Subcutaneous adipose tissue (tissue), 4 donors: ENCODE data around the gene C1QTNF5. TPM values are rescaled to one million over a fixed set of nuclear protein-coding genes. Genes with fewer than 3 reads are reported as not detected.

Experiments used
- small RNA-seq: library from RNA; depleted of rRNA; stranded (forward); fragments of <200 nt; gene quantifications from one replicate; pipeline ENCODE3, GENCODE V24; 2016
- total RNA-seq, 4 donors: library from RNA; depleted of rRNA; stranded (reverse); fragments of >200 nt; gene quantifications; one replicate each; pipeline ENCODE4 v1.1.0, GENCODE V29; 2016
- TF ChIP-seq, protein P1 (sequence below): fragments of 450-650 bp; IDR thresholded peaks from one replicate; pipeline ENCODE4 v1.5.1; 2016; ENCODE audit warnings: low read depth, mild to moderate bottlenecking, control low read depth, antibody characterized with exemption, moderate library complexity

Gene C1QTNF5
- total RNA-seq, 4 donors from 2014 or later = 10.6 to 41.2 (median 29.8) TPM

DNA sequence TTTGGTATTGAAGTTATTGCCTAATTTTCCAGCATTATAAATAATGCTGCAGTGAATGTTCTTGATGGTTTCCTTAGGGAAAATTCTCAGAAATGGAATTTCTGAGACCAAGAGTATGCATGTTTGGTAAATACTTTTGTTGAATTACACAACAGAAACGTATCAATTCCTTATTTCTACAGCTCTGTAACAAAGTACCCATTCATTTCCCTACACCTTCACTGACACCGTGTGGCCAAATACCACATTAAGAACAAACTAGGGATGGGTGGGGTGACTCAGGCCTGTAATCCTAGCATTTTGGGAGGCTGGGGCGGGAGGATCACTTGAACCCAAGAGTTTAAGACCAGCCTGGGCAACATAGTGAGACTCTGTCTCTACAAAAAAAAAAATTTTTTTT is 45.5 kb downstream of the C1QTNF5 start:
- TF ChIP-seq, protein P1, sequence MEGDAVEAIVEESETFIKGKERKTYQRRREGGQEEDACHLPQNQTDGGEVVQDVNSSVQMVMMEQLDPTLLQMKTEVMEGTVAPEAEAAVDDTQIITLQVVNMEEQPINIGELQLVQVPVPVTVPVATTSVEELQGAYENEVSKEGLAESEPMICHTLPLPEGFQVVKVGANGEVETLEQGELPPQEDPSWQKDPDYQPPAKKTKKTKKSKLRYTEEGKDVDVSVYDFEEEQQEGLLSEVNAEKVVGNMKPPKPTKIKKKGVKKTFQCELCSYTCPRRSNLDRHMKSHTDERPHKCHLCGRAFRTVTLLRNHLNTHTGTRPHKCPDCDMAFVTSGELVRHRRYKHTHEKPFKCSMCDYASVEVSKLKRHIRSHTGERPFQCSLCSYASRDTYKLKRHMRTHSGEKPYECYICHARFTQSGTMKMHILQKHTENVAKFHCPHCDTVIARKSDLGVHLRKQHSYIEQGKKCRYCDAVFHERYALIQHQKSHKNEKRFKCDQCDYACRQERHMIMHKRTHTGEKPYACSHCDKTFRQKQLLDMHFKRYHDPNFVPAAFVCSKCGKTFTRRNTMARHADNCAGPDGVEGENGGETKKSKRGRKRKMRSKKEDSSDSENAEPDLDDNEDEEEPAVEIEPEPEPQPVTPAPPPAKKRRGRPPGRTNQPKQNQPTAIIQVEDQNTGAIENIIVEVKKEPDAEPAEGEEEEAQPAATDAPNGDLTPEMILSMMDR = no peak

DNA sequence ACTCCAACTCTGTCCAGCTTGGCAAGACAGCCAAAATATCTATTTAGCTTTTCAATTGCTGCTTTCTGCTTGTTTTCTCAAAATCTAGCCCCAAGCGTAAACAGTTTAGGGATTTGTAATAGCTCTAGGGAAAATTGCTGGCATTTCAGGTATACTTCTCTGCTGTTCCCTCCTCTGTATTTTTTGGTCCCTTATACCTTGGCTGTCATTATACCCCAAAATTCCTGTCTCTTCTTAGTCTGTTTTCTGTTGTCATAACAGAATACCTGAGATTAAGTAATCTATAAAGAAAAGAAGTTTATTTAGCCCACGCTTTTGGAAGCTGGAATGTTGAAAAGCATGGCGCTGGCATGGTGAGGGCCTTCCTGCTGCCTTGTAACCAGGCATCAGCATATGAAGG is 47.2 kb downstream of the C1QTNF5 start:
- TF ChIP-seq, protein P1 = no peak

DNA sequence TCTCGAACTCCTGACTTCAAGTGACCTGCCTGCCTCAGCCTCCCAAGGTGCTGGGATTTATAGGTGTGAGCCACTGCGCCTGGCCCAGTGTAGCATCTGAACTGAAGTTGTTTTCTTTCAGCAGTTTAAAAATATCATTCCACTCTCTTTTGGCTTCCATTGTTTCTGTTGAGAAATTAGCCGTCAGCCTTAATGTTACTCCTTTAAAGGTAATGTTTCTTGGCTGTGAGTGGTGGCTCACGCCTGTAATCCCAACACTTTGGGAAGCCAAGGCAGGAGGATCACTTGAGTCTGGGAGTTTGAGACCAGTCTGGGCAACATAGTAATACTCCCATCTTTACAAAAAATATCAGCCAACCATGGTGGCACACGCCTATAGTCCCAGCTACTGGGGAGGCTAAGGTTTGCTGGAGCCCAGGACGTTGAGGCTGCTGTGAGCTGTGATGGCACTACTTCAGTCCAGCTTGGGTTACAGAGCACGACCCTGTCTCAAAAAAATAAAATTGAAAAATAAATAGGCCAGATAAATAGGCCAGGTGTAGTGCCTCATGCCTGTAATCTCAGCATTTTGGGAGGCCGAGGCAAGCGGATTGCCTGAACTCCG is 49.7 kb downstream of the C1QTNF5 start:
- TF ChIP-seq, protein P1 = no peak

Small RNA genes lying within 50 kb of the gene (small RNA-seq; reads per million reads assigned to genes)
- not detected for gene RF01225
- not detected for gene RNU6-262P

Other genes with a start within 250 kb of the C1QTNF5 start
- gene DPAGT1, start 239.0 kb downstream of the C1QTNF5 start, total RNA-seq = 10 to 100 TPM; 12.6 to 47.9 (median 19.6) TPM
- gene C2CD2L, start 233.5 kb downstream of the C1QTNF5 start, total RNA-seq = 10 to 100 TPM in 2 of 4 donors, 1 to 10 TPM in 2; 6.2 to 12.1 (median 9.6) TPM
- 10 to 100 TPM; 13.4 to 21.3 (median 17.9) TPM for gene HINFP, start 219.3 kb downstream of the C1QTNF5 start, total RNA-seq
- gene ABCG4, start 191.8 kb downstream of the C1QTNF5 start, total RNA-seq = not detected
- 10 to 100 TPM; 10.9 to 27.3 (median 14.2) TPM for gene NLRX1, start 172.2 kb downstream of the C1QTNF5 start, total RNA-seq
- under 1 TPM in 3 of 4 donors, not detected in 1; 0.19 to 0.51 (median 0.22) TPM for gene NHERF4, start 155.4 kb downstream of the C1QTNF5 start, total RNA-seq
- gene CBL, start 134.5 kb downstream of the C1QTNF5 start, total RNA-seq = 10 to 100 TPM; 18.1 to 27.4 (median 22.2) TPM
- gene MCAM, start 23.8 kb downstream of the C1QTNF5 start, total RNA-seq = 1,000 to 10,000 TPM in 2 of 4 donors, 100 to 1,000 TPM in 2; 655 to 1,853 (median 1,046) TPM
- gene RNF26, start 6.4 kb downstream of the C1QTNF5 start, total RNA-seq = 10 to 100 TPM; 10.2 to 15.1 (median 11.7) TPM
- not detected for gene MFRP, start 5.8 kb upstream of the C1QTNF5 start, total RNA-seq
- 1 to 10 TPM in 2 of 4 donors, under 1 TPM in 2; 0.19 to 8.7 (median 1.0) TPM for gene USP2, start 40.8 kb upstream of the C1QTNF5 start, total RNA-seq
- 10 to 100 TPM; 11.3 to 39.4 (median 22.1) TPM for gene THY1, start 82.3 kb upstream of the C1QTNF5 start, total RNA-seq